K562 (cell line): ENCODE data around the gene DIRAS3. TPM values are rescaled to one million over a fixed set of nuclear protein-coding genes. Genes with fewer than 3 reads are reported as not detected.
A peak's percentile ranks its signal among the peaks of the same experiment; 100 is the strongest.

Experiments used
- ATAC-seq: fragments of 200-7000 bp; cut with Tn5 transposase; 3 replicates; pipeline ENCODE4 v1.9.1; 2020; ENCODE audit warnings: moderate library complexity
- BruUV-seq: library from RNA; stranded (reverse); fragments of 400-500 nt; replicated peaks from 2 replicates; lab custom pipeline; 2021; lab: Mats Ljungman, UMichigan
- CTCF ChIA-PET: fragments of 300-600 bp; formaldehyde crosslinking; extraction: SDS; loops from one replicate; lab custom pipeline; 2021; ENCODE audit warnings: low intra/inter-chr PET ratio; lab: Yijun Ruan, JAX
- POLR2A ChIA-PET: fragments of 300-600, 350-650 bp; sonication (Branson Sonifier 250); formaldehyde crosslinking; extraction: SDS; loops from one replicate; lab custom pipeline; 2021; ENCODE audit warnings: antibody characterized with exemption, inconsistent platforms; lab: Yijun Ruan, JAX
- DNase-seq, 4 experiments: peaks; one replicate each; pipeline versions ENCODE4 v3.0.0 to v3.0.0-alpha.2; 2011 to 2018; ENCODE audit warnings: low spot score in 3 of 4, mixed read lengths in 3 of 4; ENCODE audit errors: extremely low read depth in 1 of 4
- FAIRE-seq: peaks from 2 replicates; lab custom pipeline; 2011; peaks lifted over from hg19 to GRCh38; lab: Jason Lieb, UNC
- H2AFZ ChIP-seq: 2 replicates; pipeline ENCODE4 v1.6.0; 2011; ENCODE audit warnings: low read depth, low read length, control low read depth, inconsistent platforms
- H3K27ac ChIP-seq: fragments of 200-600 bp; 3 replicates; pipeline ENCODE4 v1.8.0; 2011; ENCODE audit warnings: low read depth, mild to moderate bottlenecking, control low read depth, inconsistent platforms, low read length, moderate library complexity, mixed read lengths; ENCODE audit errors: extremely low read depth
- H3K27me3 ChIP-seq, 2 experiments: fragments of 300-600 bp in 1 of 2; 2 replicates in 1 of 2; 3 replicates in 1 of 2; pipeline versions ENCODE4 v1.6.0 to v1.8.0; 2011; ENCODE audit warnings: inconsistent platforms in 2 of 2, low read length in 2 of 2, mild to moderate bottlenecking in 1 of 2, mixed read lengths in 1 of 2, moderate library complexity in 1 of 2; ENCODE audit not compliant: control insufficient read depth in 2 of 2, insufficient read depth in 2 of 2
- H3K36me3 ChIP-seq: fragments of 300-600 bp; 3 replicates; pipeline ENCODE4 v1.8.0; 2011; ENCODE audit warnings: mild to moderate bottlenecking, low read length, inconsistent platforms; ENCODE audit not compliant: control insufficient read depth, insufficient read depth
- H3K4me1 ChIP-seq, 2 experiments: fragments of 200-600 bp in 1 of 2; replicated peaks in 1 of 2; 2 replicates in 1 of 2; 3 replicates in 1 of 2; pipeline versions ENCODE4 v1.5.1 to v1.8.0; 2011; ENCODE audit warnings: inconsistent platforms in 2 of 2, low read length in 2 of 2, mild to moderate bottlenecking in 1 of 2, mixed read lengths in 1 of 2, moderate library complexity in 1 of 2; ENCODE audit not compliant: control insufficient read depth in 2 of 2, insufficient read depth in 2 of 2
- H3K4me2 ChIP-seq: 2 replicates; pipeline ENCODE4 v1.6.1; 2011; ENCODE audit warnings: low read length, control low read depth, inconsistent platforms, mixed read lengths; ENCODE audit not compliant: insufficient read depth
- H3K4me3 ChIP-seq: fragments of 200-600 bp; sonication (generic), shearing (Covaris generic); 2 replicates; pipeline ENCODE4 v1.5.1; 2016; ENCODE audit warnings: control low read depth, inconsistent platforms
- H3K79me2 ChIP-seq: fragments of 200-600 bp; 3 replicates; pipeline ENCODE4 v1.8.0; 2011; ENCODE audit warnings: low read length, inconsistent platforms; ENCODE audit not compliant: control insufficient read depth, insufficient read depth
- H3K9ac ChIP-seq, 2 experiments: 2 replicates each; pipeline versions ENCODE4 v1.6.0 to v1.6.1; 2011; ENCODE audit warnings: low read depth in 2 of 2, low read length in 2 of 2, control low read depth in 1 of 2, inconsistent platforms in 1 of 2, mild to moderate bottlenecking in 1 of 2, mixed read lengths in 1 of 2; ENCODE audit not compliant: insufficient read depth in 1 of 2
- H3K9me1 ChIP-seq: one replicate; pipeline ENCODE4 v1.6.0; 2011; ENCODE audit warnings: inconsistent platforms, mild to moderate bottlenecking, low read length, moderate library complexity; ENCODE audit not compliant: control insufficient read depth, insufficient read depth
- H3K9me3 ChIP-seq: replicated peaks from 2 replicates; pipeline ENCODE4 v1.5.1; 2011; ENCODE audit warnings: low read depth, low read length, inconsistent platforms; ENCODE audit not compliant: control insufficient read depth, insufficient read depth
- H4K20me1 ChIP-seq: replicated peaks from 2 replicates; pipeline ENCODE4 v1.6.1; 2011; ENCODE audit warnings: low read length, inconsistent platforms, mixed read lengths; ENCODE audit not compliant: control insufficient read depth, insufficient read depth
- CTCF ChIP-seq, 3 experiments: IDR thresholded peaks in 2 of 3; conservative IDR thresholded peaks in 1 of 3; 2 replicates each; pipeline ENCODE4 v1.5.1; 2011 to 2012; ENCODE audit warnings: low read length in 3 of 3, mild to moderate bottlenecking in 3 of 3, control low read depth in 2 of 3, improper control_type of control experiment in 1 of 3, inconsistent platforms in 1 of 3, low read depth in 1 of 3, mixed read lengths in 1 of 3, moderate library complexity in 1 of 3; ENCODE audit not compliant: insufficient read depth in 2 of 3
- ZNF311 ChIP-seq: fragments of 250-450 bp; sonication (Bioruptor Pico); IDR thresholded peaks from 2 replicates; pipeline ENCODE4 v1.4.0; 2020; ENCODE audit warnings: mild to moderate bottlenecking, moderate library complexity
- ZNF398 ChIP-seq: fragments of 250-450 bp; sonication (Bioruptor Pico); IDR thresholded peaks from 2 replicates; pipeline ENCODE4 v1.8.0; 2021; ENCODE audit warnings: moderate library complexity, mild to moderate bottlenecking, inconsistent platforms
- ZNF778 ChIP-seq: fragments of 450-650 bp; formaldehyde crosslinking; IDR thresholded peaks from 2 replicates; pipeline ENCODE4 v1.4.0; 2020; ENCODE audit warnings: mild to moderate bottlenecking, moderate library complexity
- WGBS: fragments of 100-300 bp; shearing (Covaris generic); methylation state at CpG from one replicate; pipeline ENCODE4 v1.1.6; 2016; ENCODE audit warnings: low coverage, mixed read lengths; ENCODE audit not compliant: insufficient coverage; ENCODE audit errors: missing lambda C conversion rate; 5-methylcytosine and 5-hydroxymethylcytosine counted together
- in situ Hi-C: fragments of 300-500 bp; cut with MboI; formaldehyde crosslinking; loops from 4 replicates; pipeline ENCODE4 v1.15.0; 2018; ENCODE audit warnings: inconsistent platforms, mixed read lengths
- intact Hi-C: fragments of 100-400 bp; cut with micrococcal nuclease; formaldehyde crosslinking; loops from 2 replicates; pipeline ENCODE4 v1.14.2; 2022
- polyA plus RNA-seq, 8 experiments: library from polyadenylated mRNA; depleted of rRNA in 4 of 8; stranded (reverse) in 5 of 8; unstranded in 3 of 8; fragments of >200 nt; fragmentation: Nextera tagmentation in 2 of 8; fragmentation: Illumina TruSeq in 1 of 8; extraction: Ambion mirVana in 2 of 8; extraction: Trizol in 1 of 8; gene quantifications; 2 replicates each; pipeline versions ENCODE4 v1.2.1 to v1.2.3, GENCODE V29; 2011 to 2014; ENCODE audit warnings: inconsistent platforms in 1 of 8, missing spikeins in 1 of 8
- total RNA-seq, 7 experiments: library from RNA; depleted of rRNA in 6 of 7; stranded (reverse); fragments of >200 nt in 6 of 7; fragmentation: Illumina TruSeq in 2 of 7; extraction: Trizol in 2 of 7; gene quantifications; 2 replicates each; pipeline versions ENCODE4 v1.2.1 to v1.2.3, GENCODE V29; 2011 to 2021; ENCODE audit warnings: low replicate concordance in 1 of 7

Gene DIRAS3
- total and polyA plus RNA-seq, 9 of the 15 experiments (the other 6 are each of a cell fraction or from before 2014, with no cell fraction given), result 7.9 to 96.1 (median 41.7) TPM

GRCh38 chr1:68057564-68057963 lies 7.1 kb upstream of the DIRAS3 start:
- no peak overlapping the region for H3K4me2 ChIP-seq
- in situ Hi-C loops, result no loop called here
- intact Hi-C loops, result loop anchor here (5.0 kb wide), 1 partner anchor 285 kb away; no protein-coding TSS in a partner anchor
- peak; percentile 95 for ATAC-seq
- no peak for TF ChIP-seq ZNF778
- TF ChIP-seq CTCF (IDR thresholded peaks at IDR 0.05 in 2 of 3, conservative IDR thresholded peaks at IDR 0.05 in 1 of 3; ENCODE audit: insufficient read depth in 2 of 3, low read depth in 1 of 3, low read length in 3 of 3), result peak in 2 of 3 experiments; percentile 26 to 64; a peak in 3 of 6 replicates
- TF ChIP-seq, all 486 proteins: peak for 1
- POLR2A ChIA-PET, result no interaction called here
- no TSS peak for BruUV-seq
- Histone ChIP-seq H3K36me3 (no peaks in the 10 kb centered on the region), H3K9me1 (no peaks in the 10 kb centered on the region), H3K4me1 (no peaks in the 10 kb centered on the region), H3K4me3 (no peak overlapping the region), H3K27ac (no peak overlapping the region), H3K9me3 (no peaks in the 10 kb centered on the region), H3K9ac (no peak overlapping the region), H3K79me2 (no peaks in the 10 kb centered on the region), H4K20me1 (no peaks in the 10 kb centered on the region), H3K27me3 (no peaks in the 10 kb centered on the region), H2AFZ (no peak overlapping the region)
- FAIRE-seq, result no peak
- CTCF ChIA-PET, result interaction anchor here (0.6 kb wide), 1 partner anchor 10 kb away, joined by 3 read pairs; no protein-coding TSS in a partner anchor
- 9% methylated on average over 3 of the region's 3 CpGs for WGBS
- DNase-seq, result no peak

- TF ChIP-seq ZNF398 (no peak), ZNF311 (no peak)
- Histone ChIP-seq H3K4me3 (no peak overlapping the region), H3K27me3 (no peaks in the 10 kb centered on the region), H3K9ac (no peak overlapping the region), H3K4me2 (no peak overlapping the region), H3K9me1 (no peaks in the 10 kb centered on the region), H3K4me1 (no peaks in the 10 kb centered on the region), H4K20me1 (no peaks in the 10 kb centered on the region), H3K79me2 (no peaks in the 10 kb centered on the region), H2AFZ (no peak overlapping the region), H3K27ac (no peak overlapping the region), H3K36me3 (no peaks in the 10 kb centered on the region), H3K9me3 (no peaks in the 10 kb centered on the region)
- ChIA-PET CTCF (interaction anchor here (0.6 kb wide), 1 partner anchor 10 kb away, joined by 3 read pairs; no protein-coding TSS in a partner anchor), POLR2A (no interaction called here)
- in situ Hi-C loops (no loop called here), intact Hi-C loops (loop anchor here (5.0 kb wide), 1 partner anchor 285 kb away; no protein-coding TSS in a partner anchor)
- no peak for ATAC-seq
- no peak for FAIRE-seq
- WGBS, result 33% methylated on average over 3 of the region's 3 CpGs
- no TSS peak for BruUV-seq
- no peak for DNase-seq
Measured at GRCh38 chr1:68057050-68057449, 6.6 kb upstream of the DIRAS3 start.
